GM18511 (cell line): ENCODE results near the gene C2CD3.
"Not testable (repeated sequence)": the region's sequence is repeated elsewhere in the genome, so short reads cannot be mapped to it uniquely, and the experiment has no call there.

Source experiments
- ATAC-seq: cut with Tn5 transposase; IDR thresholded peaks from one replicate; pipeline ENCODE4 v1.9.1; 2021; ENCODE audit warnings: mild to moderate bottlenecking, moderate library complexity; ENCODE audit not compliant: unreplicated experiment

Gene C2CD3

DNA sequence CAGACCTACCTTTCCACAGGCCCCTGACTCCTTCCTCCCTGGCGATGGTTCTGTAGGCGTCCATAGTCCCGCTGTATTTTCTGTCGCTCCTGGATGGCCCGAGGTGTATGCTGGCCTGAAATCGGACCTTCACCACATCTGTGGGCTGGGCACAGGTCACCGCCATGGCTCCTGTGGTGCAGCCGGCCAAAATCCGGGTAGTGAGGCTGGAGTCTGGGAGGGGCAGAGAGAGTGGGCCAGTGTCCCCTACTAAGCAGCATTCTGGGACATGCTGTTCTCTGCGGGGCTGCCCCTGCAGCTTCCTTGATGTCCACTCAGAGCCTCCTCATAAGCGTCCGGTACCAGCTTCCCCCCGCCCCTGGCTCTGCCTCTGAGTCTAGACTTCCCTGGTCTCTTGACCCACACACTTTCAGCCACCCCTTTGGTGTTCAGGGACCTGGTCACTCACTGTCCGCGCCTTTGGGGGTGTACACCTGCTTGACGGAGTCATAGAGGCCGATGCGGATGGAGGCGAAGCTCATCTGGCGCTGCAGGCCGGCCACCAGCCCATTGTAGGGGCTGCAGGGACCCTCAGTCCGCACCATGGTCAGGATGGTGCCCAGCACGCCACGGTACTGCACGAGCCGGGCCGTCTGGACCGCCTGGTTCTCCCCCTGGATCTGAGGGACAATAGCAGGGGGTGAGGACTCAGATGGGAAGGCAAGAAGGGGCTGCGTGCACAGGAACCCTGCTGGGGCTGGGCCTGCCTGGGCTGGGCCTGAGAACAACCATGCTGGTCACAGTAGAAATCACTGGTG is 164.9 kb downstream of the C2CD3 start:
- ATAC-seq = no peak

DNA sequence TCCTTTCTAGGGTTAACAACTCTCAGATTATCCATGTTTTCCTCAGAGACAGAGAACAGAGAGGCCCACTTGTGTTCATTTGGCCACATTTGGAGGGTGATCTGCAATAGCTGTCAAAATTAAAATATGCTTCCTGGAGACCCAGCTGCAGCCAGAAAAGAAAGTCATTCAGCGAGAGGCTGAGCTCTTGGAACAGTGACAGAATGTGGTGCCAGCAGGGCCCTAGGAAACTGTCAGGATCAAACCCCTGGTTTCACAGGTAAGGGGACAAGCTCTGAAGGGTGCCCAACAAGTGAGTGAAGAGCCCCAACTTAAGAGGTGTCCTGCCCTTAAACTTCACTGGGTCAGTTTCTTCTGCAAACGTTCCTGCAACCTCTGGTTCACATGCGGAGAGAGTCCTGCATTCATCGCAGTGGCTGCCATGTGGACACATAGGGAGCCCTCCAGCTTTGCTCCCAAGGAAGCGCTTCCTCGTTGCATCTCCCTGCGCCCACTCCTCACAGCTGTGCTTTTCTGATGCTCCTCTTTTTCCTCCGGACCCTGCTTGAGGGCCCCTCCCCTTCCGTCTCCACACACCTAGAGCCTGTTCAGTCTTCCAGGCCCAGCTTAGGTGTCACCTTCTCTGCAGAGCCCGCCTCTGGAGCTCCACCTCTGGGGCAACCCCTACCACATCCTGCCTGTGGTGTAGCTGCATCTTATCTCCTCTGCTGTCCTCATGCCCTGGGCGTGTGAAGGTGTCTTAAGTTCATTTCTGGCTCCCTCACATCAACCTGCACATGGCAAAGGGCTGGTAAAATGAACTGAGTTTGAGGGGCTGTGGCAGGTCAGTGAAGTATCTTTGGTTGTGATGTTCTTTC is 165.8 kb downstream of the C2CD3 start:
- peak; percentile 58 for ATAC-seq

GRCh38 chr11:74004046-74004695 is 166.6 kb downstream of the C2CD3 start:
- no peak for ATAC-seq

- no peak for ATAC-seq
Observed at GRCh38 chr11:74002832-74003231, 168.0 kb downstream of the C2CD3 start.

DNA sequence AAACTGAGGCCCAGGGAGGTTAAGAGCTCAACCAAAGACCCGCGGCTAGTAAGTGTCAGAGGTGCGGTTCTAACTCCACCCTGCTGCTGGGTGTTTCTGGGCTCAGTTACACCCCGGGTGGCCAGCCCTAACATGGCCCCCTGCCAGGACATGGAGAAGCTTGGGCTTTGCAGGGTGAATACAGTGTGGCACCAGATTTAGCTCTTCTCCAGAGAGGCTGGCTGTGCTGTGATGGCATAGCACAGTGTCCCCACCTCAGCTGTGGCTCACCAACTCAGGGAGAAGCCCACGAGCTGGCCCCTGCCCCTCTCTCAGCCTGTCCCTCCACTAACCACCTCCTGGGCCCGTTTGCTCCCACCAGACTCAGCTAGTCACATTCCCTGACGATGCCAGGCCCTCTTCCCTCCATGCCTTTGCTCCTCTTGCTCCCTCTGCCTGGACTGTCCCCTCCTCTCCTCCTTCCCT is 168.9 kb downstream of the C2CD3 start:
- no peak for ATAC-seq

DNA sequence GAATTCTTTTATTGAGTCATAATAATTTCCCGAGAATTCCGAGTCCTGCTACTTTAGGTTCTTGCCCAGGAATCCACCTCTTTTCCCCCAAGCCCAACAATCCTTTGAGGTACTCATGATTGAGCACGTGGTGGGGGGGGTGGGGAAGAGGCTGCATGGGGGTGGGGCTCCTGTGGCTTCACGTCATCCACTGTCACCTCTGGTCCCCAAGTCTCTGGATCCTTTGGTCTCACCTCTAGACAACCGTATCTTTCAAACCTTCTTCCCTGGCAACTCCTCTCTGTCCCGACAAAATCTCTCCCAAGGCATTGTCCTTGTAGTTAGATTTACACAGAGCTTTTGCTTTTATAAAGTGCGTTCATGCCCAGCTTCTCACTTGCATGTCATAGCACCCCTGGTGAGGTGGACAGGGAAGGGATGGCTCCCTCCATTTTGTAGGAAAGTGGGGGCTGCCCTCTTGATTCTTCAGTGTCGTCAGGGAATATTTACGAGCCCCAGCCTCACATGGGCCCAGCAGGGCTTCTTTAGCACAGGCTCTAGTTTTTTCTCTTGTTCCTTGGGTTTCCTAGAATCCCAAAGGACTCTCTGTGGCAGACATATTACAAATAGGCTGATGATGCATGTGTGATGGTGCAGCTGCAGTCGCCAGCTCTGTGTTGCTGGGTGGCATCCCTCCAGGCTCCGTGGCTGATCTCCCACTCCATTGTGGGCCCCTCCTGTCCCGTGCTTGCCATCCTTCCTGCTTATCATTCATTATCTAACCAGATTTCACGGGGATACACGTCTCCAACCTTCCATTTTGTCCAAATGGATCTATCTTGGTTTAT is 170.3 kb downstream of the C2CD3 start:
- no peak for ATAC-seq

DNA sequence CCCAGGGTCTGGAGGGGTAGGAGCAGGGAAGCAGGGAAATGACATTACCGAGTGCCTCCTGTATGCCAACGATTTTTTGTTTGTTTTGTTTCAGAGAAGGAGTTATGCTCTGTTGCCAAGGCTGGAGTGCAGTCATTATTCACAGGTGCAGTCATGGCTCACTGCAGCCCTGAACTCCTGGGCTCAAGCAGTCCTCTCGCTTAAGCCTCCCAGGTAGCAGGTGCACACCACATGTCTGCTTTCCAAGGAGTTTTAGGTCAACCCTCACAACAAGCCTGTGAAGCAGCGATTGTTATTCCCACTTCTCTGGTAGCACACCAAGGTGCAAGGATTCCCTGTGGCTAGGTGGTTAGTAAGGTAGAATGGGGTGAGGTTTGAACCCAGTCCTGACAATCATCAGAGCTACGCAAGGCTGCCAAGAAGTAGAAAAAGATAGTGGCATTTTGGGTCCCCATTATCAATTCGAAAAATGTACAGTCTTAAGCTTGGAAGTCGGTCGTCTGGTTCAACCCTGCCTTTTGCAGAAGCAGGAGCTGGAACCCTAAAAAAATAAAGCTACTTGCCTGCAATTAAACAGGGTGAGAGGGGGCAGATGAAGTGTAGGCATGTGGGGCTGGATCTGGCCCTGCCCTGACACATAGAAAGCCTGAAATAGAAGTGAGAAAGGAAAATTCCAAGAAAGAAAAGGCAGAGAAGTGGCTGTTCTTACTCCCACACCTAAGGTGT is 171.1 kb downstream of the C2CD3 start:
- no peak for ATAC-seq

DNA sequence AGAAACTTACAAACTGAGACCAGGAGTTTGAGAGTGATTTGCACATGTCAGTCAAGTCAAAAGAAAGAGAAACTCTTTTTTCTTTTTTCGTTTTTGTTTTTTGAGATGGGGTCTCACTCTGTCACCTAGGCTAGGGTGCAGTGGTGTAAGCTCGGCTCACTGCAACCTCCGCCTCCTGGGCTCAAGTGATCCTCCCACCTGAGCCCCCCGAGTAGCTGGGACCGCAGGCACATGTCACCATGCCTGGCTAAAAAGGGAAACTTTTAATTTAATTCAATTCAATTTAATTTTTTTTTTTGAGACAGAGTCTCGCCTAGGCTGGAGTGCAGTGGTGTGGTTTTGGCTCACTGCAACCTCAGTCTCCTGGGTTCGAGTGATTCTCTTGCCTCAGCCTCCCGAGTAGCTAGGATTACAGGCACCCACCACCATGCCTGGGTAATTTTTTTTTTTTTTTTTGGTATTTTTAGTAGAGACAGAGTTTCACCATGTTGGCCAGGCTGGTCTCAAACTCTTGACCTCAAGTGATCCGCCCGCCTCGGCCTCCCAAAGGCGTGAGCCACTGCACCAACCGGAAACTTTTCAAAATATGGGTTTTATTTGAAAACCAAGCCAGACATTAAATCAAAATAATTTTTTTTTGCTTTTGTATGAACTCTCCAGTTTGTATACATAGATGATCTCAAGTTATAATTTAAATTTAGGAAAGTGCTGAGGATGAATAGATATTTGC is 171.8 kb downstream of the C2CD3 start:
- no peak for ATAC-seq

GRCh38 chr11:73997120-73997770 is 173.6 kb downstream of the C2CD3 start:
- no peak for ATAC-seq

DNA sequence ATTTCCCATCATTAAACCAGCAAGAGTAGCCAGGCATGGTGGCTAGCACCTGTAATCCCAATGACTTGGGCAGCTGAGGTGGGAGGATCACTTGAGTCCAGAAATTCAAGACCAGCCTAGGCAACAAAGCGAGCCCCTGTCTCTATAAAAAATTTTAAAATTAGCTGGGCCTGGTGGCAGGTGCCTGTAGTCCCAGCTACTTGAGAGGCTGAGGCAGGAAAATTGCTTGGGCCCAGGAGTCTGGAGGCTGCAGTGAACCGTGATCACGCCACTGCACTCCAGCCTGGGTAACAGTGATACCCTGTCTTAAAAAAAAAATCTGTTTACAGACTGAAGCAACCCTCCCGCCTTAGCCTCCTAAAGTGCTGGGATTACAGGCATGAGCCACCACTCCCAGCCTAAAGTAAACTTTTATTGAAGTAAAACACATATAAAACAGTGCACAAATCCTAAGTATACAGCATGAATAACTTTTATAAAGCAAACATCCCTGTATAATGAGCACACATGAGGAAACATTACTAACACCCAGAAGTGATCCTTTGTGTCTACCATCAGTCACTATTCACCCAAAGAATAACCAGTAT is 174.5 kb downstream of the C2CD3 start:
- ATAC-seq = no peak

- ATAC-seq = peak; percentile 47
Observed at GRCh38 chr11:73995731-73996130, 175.1 kb downstream of the C2CD3 start.

DNA sequence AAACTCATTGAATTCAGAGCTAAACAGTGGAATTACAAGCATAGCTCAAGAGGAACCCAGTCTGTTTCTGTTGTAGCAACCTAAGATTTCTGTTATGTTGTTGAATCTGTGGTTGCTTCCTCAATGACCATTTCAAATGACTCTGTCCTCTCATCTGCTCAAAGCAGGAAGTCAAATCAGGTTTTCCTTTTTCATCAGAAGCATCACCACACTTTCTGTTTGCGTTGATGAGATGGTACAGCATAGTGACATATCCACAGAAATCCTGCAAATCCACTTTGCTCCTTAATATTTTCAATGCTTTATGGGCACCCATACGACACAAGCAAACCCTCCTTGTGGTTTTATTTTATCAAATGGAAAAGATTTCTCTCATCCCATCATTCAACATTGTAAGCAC is 175.6 kb downstream of the C2CD3 start:
- no peak for ATAC-seq

GRCh38 chr11:73991471-73992006 is 179.3 kb downstream of the C2CD3 start:
- peak; percentile 53 for ATAC-seq

DNA sequence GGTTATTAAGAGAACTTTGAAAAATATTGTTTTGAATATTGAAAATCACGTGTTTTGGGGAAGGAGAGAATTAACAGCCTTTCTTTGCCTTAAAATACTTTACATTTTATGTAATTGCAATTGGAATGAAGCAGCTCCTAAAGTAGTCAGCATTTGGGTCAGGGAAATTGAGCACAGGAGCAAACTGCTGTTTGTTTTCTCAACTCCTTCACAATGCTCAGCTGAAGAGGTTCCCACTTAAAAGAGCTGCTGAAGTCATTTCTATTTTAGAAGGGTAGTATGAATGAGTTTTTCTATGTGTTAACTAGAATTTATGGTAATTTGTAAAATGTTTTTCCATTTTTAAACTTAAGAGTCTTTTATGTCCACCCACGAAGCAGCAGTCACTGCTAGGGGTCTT is 180.1 kb downstream of the C2CD3 start:
- no peak for ATAC-seq

GRCh38 chr11:73989156-73989555 is 181.6 kb downstream of the C2CD3 start:
- ATAC-seq = no peak

- ATAC-seq = no peak
Observed at GRCh38 chr11:73988227-73988626, 182.6 kb downstream of the C2CD3 start.

DNA sequence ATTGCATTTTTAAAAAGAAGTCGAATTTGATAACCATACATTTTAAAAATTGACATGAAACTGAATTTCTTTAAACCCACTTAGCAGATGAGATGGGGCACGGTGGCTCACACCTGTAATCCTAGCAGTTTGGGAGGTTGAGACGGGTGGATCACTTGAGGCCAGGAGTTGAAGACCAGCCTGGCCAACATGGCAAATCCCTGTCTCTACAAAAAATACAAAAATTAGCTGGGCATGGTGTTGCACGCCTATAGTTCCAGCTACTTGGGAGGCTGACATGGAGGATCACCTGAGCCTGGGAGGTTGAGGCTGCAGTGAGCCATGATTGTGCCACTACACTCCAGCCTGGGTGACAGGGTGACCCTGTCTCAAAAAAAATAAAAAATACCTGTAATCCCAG is 185.1 kb downstream of the C2CD3 start:
- ATAC-seq = not testable (repeated sequence)
